Esophagus muscularis mucosa (tissue), 4 donors: ENCODE data around the gene AANAT. TPM values are rescaled to one million over a fixed set of nuclear protein-coding genes. Genes with fewer than 3 reads are reported as not detected.
A peak's percentile ranks its signal among the peaks of the same experiment; 100 is the strongest.

Experiments
- DNase-seq: peaks from one replicate; pipeline ENCODE4 v3.0.0-alpha.2; 2017; ENCODE audit errors: extremely low spot score
- H3K27ac ChIP-seq, 4 donors: fragments of 200-600 bp; sonication (generic); replicated peaks in 1 of 4; 1 replicate in 3 of 4; 2 replicates in 1 of 4; pipeline ENCODE4 v1.5.1; 2016 to 2019; ENCODE audit warnings: mild to moderate bottlenecking in 1 of 4
- H3K27me3 ChIP-seq, 4 donors: fragments of 200-600 bp; sonication (generic); one replicate each; pipeline versions ENCODE4 v1.5.1 to v1.6.0; 2016 to 2019
- H3K36me3 ChIP-seq, 4 donors: fragments of 200-600 bp; sonication (generic); one replicate each; pipeline ENCODE4 v1.5.1; 2016 to 2019
- H3K4me1 ChIP-seq, 4 donors: fragments of 200-600 bp; sonication (generic); one replicate each; pipeline ENCODE4 v1.5.1; 2016 to 2019
- H3K4me3 ChIP-seq, 4 donors: fragments of 200-600 bp; sonication (generic); 1 replicate in 2 of 4; 2 replicates in 2 of 4; pipeline ENCODE4 v1.5.1; 2016 to 2019; ENCODE audit warnings: mild to moderate bottlenecking in 4 of 4, moderate library complexity in 1 of 4
- H3K9me3 ChIP-seq, 4 donors: fragments of 200-600 bp; sonication (generic); 1 replicate in 3 of 4; 2 replicates in 1 of 4; pipeline ENCODE4 v1.5.1; 2016 to 2019
- EP300 ChIP-seq: sonication (generic); formaldehyde crosslinking; IDR thresholded peaks from one replicate; pipeline ENCODE4 v1.6.1; 2017; ENCODE audit warnings: antibody characterized with exemption
- POLR2A ChIP-seq: fragments of 450-650 bp; IDR thresholded peaks from one replicate; pipeline ENCODE4 v1.6.1; 2017; ENCODE audit warnings: antibody characterized with exemption, moderate library complexity, mild to moderate bottlenecking, low read depth
- POLR2AphosphoS5 ChIP-seq, 2 donors: sonication (generic); formaldehyde crosslinking; IDR thresholded peaks; one replicate each; pipeline ENCODE4 v1.6.1; 2017; ENCODE audit warnings: antibody characterized with exemption in 2 of 2
- WGBS: methylation state at CpG from one replicate; pipeline ENCODE4 v1.1.5; 2018; 5-methylcytosine and 5-hydroxymethylcytosine counted together
- intact Hi-C: fragments of 100-400 bp; cut with DNase I; formaldehyde crosslinking; loops from one replicate; pipeline ENCODE4 v1.15.1; 2023
- total RNA-seq, 4 donors: library from RNA; depleted of rRNA; stranded (reverse); fragments of >200 nt; gene quantifications; one replicate each; pipeline versions ENCODE4 v1.1.0 to v1.2.1, GENCODE V29; 2016
- TF ChIP-seq, protein P1 (sequence below), 3 experiments: fragments of 200-600 bp in 2 of 3; fragments of 450-650 bp in 1 of 3; sonication (generic) in 2 of 3; IDR thresholded peaks; one replicate each; pipeline ENCODE4 v1.5.1; 2017 to 2019; ENCODE audit warnings: antibody characterized with exemption in 3 of 3, mild to moderate bottlenecking in 2 of 3, moderate library complexity in 1 of 3

The AANAT gene
- total RNA-seq, 4 donors from 2014 or later, result not detected

DNA sequence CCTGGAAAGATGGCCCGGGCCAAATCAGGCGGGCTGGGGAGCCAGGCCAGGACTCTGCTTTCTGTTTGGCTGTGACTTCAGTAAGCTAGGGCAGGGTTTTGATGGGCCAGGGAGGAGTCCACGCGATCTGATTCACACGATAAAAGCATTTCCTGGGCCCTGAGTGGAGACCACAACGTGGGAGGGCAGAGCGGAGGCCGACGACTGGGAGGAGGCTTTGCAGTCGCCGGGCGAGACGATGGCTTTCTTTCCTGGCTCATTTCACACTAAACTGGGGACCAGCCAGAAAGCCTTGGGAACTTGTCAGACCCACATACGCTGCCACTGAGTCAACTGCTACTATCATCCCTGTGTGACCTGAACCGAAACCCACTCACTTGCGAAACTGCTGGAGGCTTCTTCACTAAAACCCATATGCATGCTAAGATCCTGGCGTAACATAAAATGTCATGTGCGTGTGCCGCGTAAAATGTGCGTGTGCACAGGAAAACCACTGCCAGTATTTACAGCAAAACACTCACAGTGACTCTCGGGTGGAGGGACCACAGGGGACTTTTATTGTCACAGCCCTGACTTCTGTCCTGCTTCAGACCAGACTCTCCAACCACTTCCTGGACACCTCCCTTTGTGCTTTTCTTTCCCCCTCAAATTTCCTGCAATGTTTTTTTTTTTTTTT is 48.0 kb downstream of the AANAT start:
- Histone ChIP-seq H3K36me3 (no peaks in the 10 kb centered on the region), H3K9me3 (no peaks in the 10 kb centered on the region), H3K27me3 (peaks cover 0 to 10% (median 0%) of the 10 kb centered on the region in 4 donors), H3K4me1 (peaks cover 10 to 19% (median 12%) of the 10 kb centered on the region in 4 donors), H3K27ac (peak overlapping the region; percentile 57 to 69 (median 62)), H3K4me3 (peak overlapping the region in 3 of 4 donors; percentile 17 to 35 (median 32))
- DNase-seq, result peak; percentile 96
- TF ChIP-seq, protein P1, sequence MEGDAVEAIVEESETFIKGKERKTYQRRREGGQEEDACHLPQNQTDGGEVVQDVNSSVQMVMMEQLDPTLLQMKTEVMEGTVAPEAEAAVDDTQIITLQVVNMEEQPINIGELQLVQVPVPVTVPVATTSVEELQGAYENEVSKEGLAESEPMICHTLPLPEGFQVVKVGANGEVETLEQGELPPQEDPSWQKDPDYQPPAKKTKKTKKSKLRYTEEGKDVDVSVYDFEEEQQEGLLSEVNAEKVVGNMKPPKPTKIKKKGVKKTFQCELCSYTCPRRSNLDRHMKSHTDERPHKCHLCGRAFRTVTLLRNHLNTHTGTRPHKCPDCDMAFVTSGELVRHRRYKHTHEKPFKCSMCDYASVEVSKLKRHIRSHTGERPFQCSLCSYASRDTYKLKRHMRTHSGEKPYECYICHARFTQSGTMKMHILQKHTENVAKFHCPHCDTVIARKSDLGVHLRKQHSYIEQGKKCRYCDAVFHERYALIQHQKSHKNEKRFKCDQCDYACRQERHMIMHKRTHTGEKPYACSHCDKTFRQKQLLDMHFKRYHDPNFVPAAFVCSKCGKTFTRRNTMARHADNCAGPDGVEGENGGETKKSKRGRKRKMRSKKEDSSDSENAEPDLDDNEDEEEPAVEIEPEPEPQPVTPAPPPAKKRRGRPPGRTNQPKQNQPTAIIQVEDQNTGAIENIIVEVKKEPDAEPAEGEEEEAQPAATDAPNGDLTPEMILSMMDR (IDR thresholded peaks at IDR 0.05), result no peak
- no peak for TF ChIP-seq POLR2A
- peak; percentile 58 to 64 for TF ChIP-seq POLR2AphosphoS5 (IDR thresholded peaks at IDR 0.05)
- TF ChIP-seq EP300, result no peak
- WGBS, result 46% methylated on average over 15 of the region's 22 CpGs
- intact Hi-C loops, result no loop called here

DNA sequence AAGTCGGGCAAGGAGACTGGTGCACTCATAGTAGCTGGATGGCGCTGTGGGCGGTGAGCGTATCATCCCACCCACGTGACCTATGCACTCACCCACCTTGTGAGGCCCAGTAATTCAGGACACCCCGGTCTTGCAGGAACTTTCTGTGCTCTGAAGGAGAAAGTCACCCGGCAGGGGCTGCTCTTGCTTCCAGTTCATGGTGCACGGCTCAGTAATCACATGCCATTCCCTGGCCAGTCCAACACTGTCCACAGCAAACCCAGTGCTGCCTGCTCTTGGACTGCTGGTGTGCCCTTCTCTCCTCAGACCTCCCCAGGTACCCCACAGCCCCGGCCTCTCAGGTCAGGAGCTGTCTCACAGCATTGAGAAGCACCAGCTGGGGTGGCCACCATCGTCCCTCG is 50.2 kb downstream of the AANAT start:
- Histone ChIP-seq H3K27ac (no peak overlapping the region), H3K36me3 (no peaks in the 10 kb centered on the region), H3K4me3 (no peak overlapping the region), H3K4me1 (peaks cover 6 to 13% (median 10%) of the 10 kb centered on the region in 4 donors), H3K27me3 (peaks cover 0 to 25% (median 0%) of the 10 kb centered on the region in 4 donors), H3K9me3 (no peaks in the 10 kb centered on the region)
- TF ChIP-seq POLR2A (no peak), POLR2AphosphoS5 (IDR thresholded peaks at IDR 0.05) (no peak), EP300 (no peak)
- TF ChIP-seq, protein P1 (IDR thresholded peaks at IDR 0.05), result no peak
- intact Hi-C loops, result no loop called here
- DNase-seq, result no peak
- WGBS, result 95% methylated on average over 10 of the region's 11 CpGs

DNA sequence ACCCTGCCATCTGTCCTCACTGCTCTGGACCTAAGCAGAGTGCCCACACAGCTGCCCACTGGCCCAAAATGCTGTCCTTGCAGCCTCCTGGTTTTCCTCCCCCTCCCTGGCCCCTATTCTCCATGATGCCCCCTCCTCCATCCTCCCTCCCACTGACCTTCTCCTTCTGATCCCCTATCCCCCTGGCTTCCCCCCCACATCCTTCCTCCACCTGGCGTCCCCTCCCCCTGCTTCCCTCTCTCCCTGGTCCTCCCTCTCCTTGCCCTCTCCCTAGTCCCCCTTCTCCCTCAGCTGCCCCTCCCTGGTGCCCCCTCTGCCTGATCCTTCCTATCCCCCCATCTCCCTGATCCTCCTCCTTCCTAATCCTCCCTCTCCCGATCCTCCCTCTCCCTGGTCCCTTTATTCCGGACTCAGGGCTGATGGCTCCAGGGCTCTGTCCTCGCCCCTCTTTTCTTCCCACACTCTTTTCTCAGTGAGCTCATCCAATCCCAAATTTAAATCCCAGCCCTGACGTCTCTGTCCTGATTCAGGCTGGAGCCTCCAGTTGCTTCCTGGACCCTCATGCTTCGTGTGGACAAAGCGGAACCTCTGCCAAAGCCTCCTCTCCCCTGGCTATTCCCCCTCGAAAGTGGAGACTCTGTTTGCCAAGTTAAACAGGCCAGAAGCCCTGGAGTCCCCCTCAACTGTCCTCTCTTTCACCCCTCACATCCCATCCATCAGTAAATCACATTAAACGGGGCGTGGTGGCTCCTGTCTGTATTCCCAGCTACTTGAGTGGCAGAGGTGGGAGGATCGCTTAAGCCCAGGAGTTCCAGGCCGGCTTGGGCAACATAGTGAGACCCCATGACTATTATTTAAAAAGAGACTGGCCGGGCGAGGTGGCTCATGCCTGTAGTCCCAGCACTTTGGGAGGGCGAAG is 51.9 kb downstream of the AANAT start:
- intact Hi-C loops, result no loop called here
- TF ChIP-seq POLR2AphosphoS5 (IDR thresholded peaks at IDR 0.05) (no peak), EP300 (no peak), POLR2A (no peak)
- TF ChIP-seq, protein P1 (IDR thresholded peaks at IDR 0.05), result no peak
- Histone ChIP-seq H3K4me3 (no peak overlapping the region), H3K4me1 (peaks cover 17 to 22% (median 20%) of the 10 kb centered on the region in 4 donors), H3K27me3 (peaks cover 0 to 28% (median 0%) of the 10 kb centered on the region in 4 donors), H3K36me3 (no peaks in the 10 kb centered on the region), H3K27ac (no peak overlapping the region), H3K9me3 (no peaks in the 10 kb centered on the region)
- WGBS, result 71% methylated on average over 15 of the region's 15 CpGs
- DNase-seq, result no peak

Other genes with a start within 250 kb of the AANAT start
- gene RNF157, start 227.1 kb upstream of the AANAT start, total RNA-seq, result 1 to 10 TPM; 2.1 to 8.1 (median 4.8) TPM
- 10 to 100 TPM in 3 of 4 donors, 1 to 10 TPM in 1; 9.1 to 16.2 (median 12.4) TPM for gene UBALD2, start 202.3 kb upstream of the AANAT start, total RNA-seq
- 1 to 10 TPM; 1.7 to 2.6 (median 2.1) TPM for gene QRICH2, start 159.3 kb upstream of the AANAT start, total RNA-seq
- gene PRPSAP1, start 113.7 kb upstream of the AANAT start, total RNA-seq, result 10 to 100 TPM; 37.3 to 71.4 (median 50.4) TPM
- gene SPHK1, start 83.0 kb upstream of the AANAT start, total RNA-seq, result 10 to 100 TPM; 10.8 to 33.8 (median 16.5) TPM
- gene UBE2O, start 14.5 kb upstream of the AANAT start, total RNA-seq, result 10 to 100 TPM; 14.1 to 21.7 (median 19.0) TPM
- gene RHBDF2, start 33.8 kb downstream of the AANAT start, total RNA-seq, result 10 to 100 TPM; 12.9 to 22.5 (median 15.4) TPM
- 10 to 100 TPM; 10.8 to 23.5 (median 20.7) TPM for gene CYGB, start 70.1 kb downstream of the AANAT start, total RNA-seq
- gene PRCD, start 72.4 kb downstream of the AANAT start, total RNA-seq, result 1 to 10 TPM; 1.2 to 5.1 (median 3.8) TPM
- gene ST6GALNAC2, start 118.3 kb downstream of the AANAT start, total RNA-seq, result 10 to 100 TPM in 2 of 4 donors, 1 to 10 TPM in 2; 8.7 to 17.8 (median 13.3) TPM
- gene ST6GALNAC1, start 176.2 kb downstream of the AANAT start, total RNA-seq, result 1 to 10 TPM in 3 of 4 donors, under 1 TPM in 1; 0.83 to 4.9 (median 3.2) TPM
- gene MXRA7, start 243.4 kb downstream of the AANAT start, total RNA-seq, result 100 to 1,000 TPM; 405 to 422 (median 411) TPM